GM12865 (cell line): Measurements from ENCODE around the gene RELN.

Experiments
- DNase-seq: peaks from one replicate; pipeline ENCODE4 v3.0.0; 2010; ENCODE audit warnings: low read depth
- H3K4me3 ChIP-seq: 2 replicates; pipeline ENCODE4 v1.5.1; 2011; ENCODE audit warnings: mild to moderate bottlenecking, low read depth, low read length, control low read depth
- CTCF ChIP-seq: IDR thresholded peaks from 2 replicates; pipeline ENCODE4 v1.5.1; 2011; ENCODE audit warnings: low read length, control low read depth, low read depth, inconsistent platforms; ENCODE audit not compliant: insufficient read depth; ENCODE audit errors: missing control alignments

RELN gene

GRCh38 chr7:103660455-103661371, 328.7 kb downstream of the RELN start:
- no peak overlapping the region for H3K4me3 ChIP-seq
- no peak for DNase-seq
- TF ChIP-seq CTCF: no peak

- no peak overlapping the region for H3K4me3 ChIP-seq
- TF ChIP-seq CTCF: no peak
- no peak for DNase-seq
Observed at GRCh38 chr7:103658055-103659005, 331.1 kb downstream of the RELN start.

- TF ChIP-seq CTCF: no peak
- no peak overlapping the region for H3K4me3 ChIP-seq
- no peak for DNase-seq
Observed at GRCh38 chr7:103657474-103657894, 332.0 kb downstream of the RELN start.

GRCh38 chr7:103656221-103656620, 333.2 kb downstream of the RELN start:
- TF ChIP-seq CTCF: no peak
- no peak for DNase-seq
- H3K4me3 ChIP-seq: no peak overlapping the region

GRCh38 chr7:103651593-103652377, 337.7 kb downstream of the RELN start:
- no peak for DNase-seq
- TF ChIP-seq CTCF: no peak
- H3K4me3 ChIP-seq: no peak overlapping the region

- no peak overlapping the region for H3K4me3 ChIP-seq
- TF ChIP-seq CTCF: no peak
- DNase-seq: no peak
Observed at GRCh38 chr7:103649052-103649451, 340.4 kb downstream of the RELN start.
